Right lobe of liver (tissue), 4 donors: ENCODE measurements around the gene ACTN1.

Source experiments
- CTCF ChIP-seq, 4 donors: fragments of 200-600 bp in 3 of 4; fragments of 450-650 bp in 1 of 4; IDR thresholded peaks; one replicate each; pipeline versions ENCODE4 v1.5.1 to v1.8.0; 2016 to 2022; ENCODE audit warnings: antibody characterized with exemption in 4 of 4, mild to moderate bottlenecking in 2 of 4
- POLR2A ChIP-seq: fragments of 450-650 bp; IDR thresholded peaks from one replicate; pipeline ENCODE4 v1.6.1; 2017; ENCODE audit warnings: antibody characterized with exemption, mild to moderate bottlenecking
- donor health status: DM: no; HTN: no; CAD: no.
- donor health status: DM: no; HTN: no; CAD: no.
- donor health status: DM: no; HTN: yes; CAD: no.

- TF ChIP-seq CTCF (IDR thresholded peaks at IDR 0.05): no peak
- no peak for TF ChIP-seq POLR2A
Observed at GRCh38 chr14:68848253-68848652, 130.8 kb downstream of the ACTN1 start.
